ENCODE results near the gene MIER2.
"Not testable (repeated sequence)": the region's sequence is repeated elsewhere in the genome, so short reads cannot be mapped to it uniquely, and the experiment has no call there.

Gene MIER2

DNA sequence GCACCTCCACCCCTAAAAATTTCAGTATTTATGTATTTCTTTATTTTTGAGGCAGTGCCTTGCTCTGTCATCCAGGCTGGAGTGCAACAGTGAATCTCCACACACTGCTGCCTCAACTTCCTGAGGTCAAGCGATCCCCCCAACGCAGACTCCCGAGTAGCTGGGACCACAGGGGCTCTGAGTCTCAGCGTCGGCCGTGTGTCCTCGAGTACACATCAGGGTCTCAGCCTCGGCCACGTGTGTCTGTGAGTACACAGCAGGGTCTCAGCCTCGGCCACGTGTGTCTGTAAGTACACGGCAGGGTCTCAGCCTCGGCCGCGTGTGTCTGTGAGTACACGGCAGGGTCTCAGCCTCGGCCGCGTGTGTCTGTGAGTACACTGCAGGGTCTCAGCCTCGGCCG, 43.2 kb upstream of the MIER2 start:
- no peak overlapping the region for H3K27ac ChIP-seq (ENCODE audit: low read length)
- no peaks in the 10 kb centered on the region for H3K36me3 ChIP-seq (ENCODE audit: insufficient read depth, low read length)
- TF ChIP-seq CTCF (IDR thresholded peaks at IDR 0.05; ENCODE audit: borderline replicate concordance, extremely low read depth, low read length, poor library complexity, severe bottlenecking) (no peak), EZH2 (IDR thresholded peaks at IDR 0.05; ENCODE audit: borderline replicate concordance, low read depth, low read length, severe bottlenecking) (no peak)
- no peaks in the 10 kb centered on the region for H3K79me2 ChIP-seq (ENCODE audit: insufficient read depth, low read length)
- H3K9me3 ChIP-seq (ENCODE audit: insufficient read depth, low read length, severe bottlenecking): no peaks in the 10 kb centered on the region
- peaks cover 7% of the 10 kb centered on the region for H3K4me1 ChIP-seq (ENCODE audit: insufficient read depth, low read length)
- no peak for DNase-seq
- H3K4me2 ChIP-seq (ENCODE audit: insufficient read depth, low read length): no peak overlapping the region
- no peaks in the 10 kb centered on the region for H3K27me3 ChIP-seq (ENCODE audit: insufficient read depth, low read length, poor library complexity)
- no peak overlapping the region for H3K9ac ChIP-seq (ENCODE audit: low read depth, low read length)
- no peak overlapping the region for H2AFZ ChIP-seq (ENCODE audit: low read depth, low read length)
- ATAC-seq (ENCODE audit: insufficient read depth, low read depth): no peak
- H4K20me1 ChIP-seq (ENCODE audit: insufficient read depth, low read length): no peaks in the 10 kb centered on the region
- H3K4me3 ChIP-seq (ENCODE audit: low read depth in 1 of 2, low read length in 2 of 2): no peak overlapping the region

DNA sequence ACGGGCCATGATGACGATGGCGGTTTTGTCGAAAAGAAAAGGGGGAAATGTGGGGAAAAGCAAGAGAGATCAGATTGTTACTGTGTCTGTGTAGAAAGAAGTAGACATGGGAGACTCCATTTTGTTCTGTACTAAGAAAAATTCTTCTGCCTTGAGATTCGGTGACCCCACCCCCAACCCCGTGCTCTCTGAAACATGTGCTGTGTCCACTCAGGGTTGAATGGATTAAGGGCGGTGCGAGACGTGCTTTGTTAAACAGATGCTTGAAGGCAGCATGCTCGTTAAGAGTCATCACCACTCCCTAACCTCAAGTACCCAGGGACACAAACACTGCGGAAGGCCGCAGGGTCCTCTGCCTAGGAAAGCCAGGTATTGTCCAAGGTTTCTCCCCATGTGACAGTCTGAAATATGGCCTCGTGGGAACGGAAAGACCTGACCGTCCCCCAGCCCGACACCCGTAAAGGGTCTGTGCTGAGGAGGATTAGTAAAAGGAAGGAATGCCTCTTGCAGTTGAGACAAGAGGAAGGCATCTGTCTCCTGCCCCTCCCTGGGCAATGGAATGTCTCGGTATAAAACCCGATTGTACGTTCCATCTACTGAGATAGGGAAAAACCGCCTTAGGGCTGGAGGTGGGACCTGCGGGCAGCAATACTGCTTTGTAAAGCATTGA, 42.2 kb upstream of the MIER2 start:
- not testable (repeated sequence) for H3K4me3 ChIP-seq (ENCODE audit: low read depth in 1 of 2, low read length in 2 of 2); H3K27me3 ChIP-seq (ENCODE audit: insufficient read depth, low read length, poor library complexity); H3K36me3 ChIP-seq (ENCODE audit: insufficient read depth, low read length); H3K9ac ChIP-seq (ENCODE audit: low read depth, low read length); H4K20me1 ChIP-seq (ENCODE audit: insufficient read depth, low read length); H3K27ac ChIP-seq (ENCODE audit: low read length); H3K4me2 ChIP-seq (ENCODE audit: insufficient read depth, low read length); H2AFZ ChIP-seq (ENCODE audit: low read depth, low read length); H3K9me3 ChIP-seq (ENCODE audit: insufficient read depth, low read length, severe bottlenecking); H3K79me2 ChIP-seq (ENCODE audit: insufficient read depth, low read length); ATAC-seq (ENCODE audit: insufficient read depth, low read depth); DNase-seq
- H3K4me1 ChIP-seq (ENCODE audit: insufficient read depth, low read length): peaks cover 11% of the 10 kb centered on the region

DNA sequence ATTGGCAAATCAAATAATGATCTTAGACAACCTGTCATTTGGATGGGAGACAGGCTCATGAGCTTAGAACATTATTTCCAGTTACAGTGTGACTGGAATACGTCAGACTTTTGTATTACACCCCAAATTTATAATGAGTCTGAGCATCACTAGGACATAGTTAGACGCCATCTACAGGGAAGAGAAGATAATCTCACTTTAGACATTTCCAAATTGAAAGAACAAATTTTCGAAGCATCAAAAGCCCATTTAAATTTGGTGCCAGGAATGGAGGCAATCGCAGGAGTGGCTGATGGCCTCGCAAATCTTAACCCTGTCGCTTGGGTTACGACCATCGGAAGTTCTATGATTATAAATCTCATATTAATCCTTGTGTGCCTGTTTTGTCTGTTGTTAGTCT, 41.6 kb upstream of the MIER2 start:
- DNase-seq; H3K27me3 ChIP-seq (ENCODE audit: insufficient read depth, low read length, poor library complexity); H4K20me1 ChIP-seq (ENCODE audit: insufficient read depth, low read length); H3K27ac ChIP-seq (ENCODE audit: low read length); H3K36me3 ChIP-seq (ENCODE audit: insufficient read depth, low read length); H3K4me3 ChIP-seq (ENCODE audit: low read depth in 1 of 2, low read length in 2 of 2); H3K9ac ChIP-seq (ENCODE audit: low read depth, low read length); H3K9me3 ChIP-seq (ENCODE audit: insufficient read depth, low read length, severe bottlenecking); H2AFZ ChIP-seq (ENCODE audit: low read depth, low read length); H3K4me2 ChIP-seq (ENCODE audit: insufficient read depth, low read length); H3K79me2 ChIP-seq (ENCODE audit: insufficient read depth, low read length); ATAC-seq (ENCODE audit: insufficient read depth, low read depth): not testable (repeated sequence)
- H3K4me1 ChIP-seq (ENCODE audit: insufficient read depth, low read length): peaks cover 11% of the 10 kb centered on the region

DNA sequence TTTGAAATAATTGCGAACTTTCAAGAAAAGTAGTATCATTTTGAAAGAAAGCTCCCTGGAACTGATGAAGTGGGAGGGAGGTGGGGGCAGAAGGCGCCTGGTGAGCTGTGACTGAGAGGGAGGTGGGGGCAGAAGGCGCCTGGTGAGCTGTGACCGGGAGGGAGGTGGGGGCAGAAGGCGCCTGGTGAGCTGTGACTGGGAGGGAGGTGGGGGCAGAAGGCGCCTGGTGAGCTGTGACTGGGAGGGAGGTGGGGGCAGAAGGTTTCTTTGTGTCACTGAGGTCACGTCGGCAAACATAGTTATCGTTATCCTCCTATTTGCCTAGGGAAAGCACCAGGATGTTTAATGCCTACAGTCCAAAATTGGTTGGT, 40.2 kb upstream of the MIER2 start:
- Histone ChIP-seq H3K4me2 (ENCODE audit: insufficient read depth, low read length) (no peak overlapping the region), H3K9me3 (ENCODE audit: insufficient read depth, low read length, severe bottlenecking) (no peaks in the 10 kb centered on the region), H4K20me1 (ENCODE audit: insufficient read depth, low read length) (no peaks in the 10 kb centered on the region), H3K27ac (ENCODE audit: low read length) (no peak overlapping the region), H3K36me3 (ENCODE audit: insufficient read depth, low read length) (no peaks in the 10 kb centered on the region), H2AFZ (ENCODE audit: low read depth, low read length) (no peak overlapping the region), H3K79me2 (ENCODE audit: insufficient read depth, low read length) (no peaks in the 10 kb centered on the region), H3K4me3 (ENCODE audit: low read depth in 1 of 2, low read length in 2 of 2) (no peak overlapping the region), H3K4me1 (ENCODE audit: insufficient read depth, low read length) (peaks cover 11% of the 10 kb centered on the region), H3K9ac (ENCODE audit: low read depth, low read length) (no peak overlapping the region), H3K27me3 (ENCODE audit: insufficient read depth, low read length, poor library complexity) (no peaks in the 10 kb centered on the region)
- ATAC-seq (ENCODE audit: insufficient read depth, low read depth) (no peak), DNase-seq (no peak)
- TF ChIP-seq CTCF (IDR thresholded peaks at IDR 0.05; ENCODE audit: borderline replicate concordance, extremely low read depth, low read length, poor library complexity, severe bottlenecking): no peak
- TF ChIP-seq EZH2 (IDR thresholded peaks at IDR 0.05; ENCODE audit: borderline replicate concordance, low read depth, low read length, severe bottlenecking): no peak
